Liver (tissue), 9 donors: ENCODE data around the gene TMEM229A. TPM values are rescaled to one million over a fixed set of nuclear protein-coding genes. Genes with fewer than 3 reads are reported as not detected.

ENCODE experiments used
- DNase-seq: peaks from one replicate; pipeline ENCODE4 v3.0.0-alpha.2; 2017; ENCODE audit warnings: low spot score
- H3K27ac ChIP-seq, 2 donors: one replicate each; pipeline ENCODE4 v1.7.0; 2013; ENCODE audit warnings: inconsistent platforms in 2 of 2, low read length in 2 of 2, control low read depth in 1 of 2, low read depth in 1 of 2, mild to moderate bottlenecking in 1 of 2
- H3K27me3 ChIP-seq, 4 donors: one replicate each; pipeline versions ENCODE4 v1.6.1 to v1.7.0; 2013; ENCODE audit warnings: low read length in 3 of 4, inconsistent platforms in 1 of 4, mild to moderate bottlenecking in 1 of 4, moderate library complexity in 1 of 4; ENCODE audit not compliant: control insufficient read depth in 4 of 4, insufficient read depth in 4 of 4
- H3K36me3 ChIP-seq, 4 donors: one replicate each; pipeline versions ENCODE4 v1.6.1 to v1.7.0; 2013; ENCODE audit warnings: low read length in 3 of 4, mild to moderate bottlenecking in 3 of 4, low read depth in 1 of 4, moderate library complexity in 1 of 4; ENCODE audit not compliant: control insufficient read depth in 4 of 4, insufficient read depth in 3 of 4
- H3K4me1 ChIP-seq, 4 donors: one replicate each; pipeline versions ENCODE4 v1.6.1 to v1.7.0; 2013; ENCODE audit warnings: low read length in 3 of 4, mild to moderate bottlenecking in 3 of 4, moderate library complexity in 1 of 4; ENCODE audit not compliant: control insufficient read depth in 4 of 4, insufficient read depth in 4 of 4
- H3K4me3 ChIP-seq, 3 donors: one replicate each; pipeline versions ENCODE4 v1.6.1 to v1.7.0; 2013; ENCODE audit warnings: low read length in 3 of 3, control low read depth in 1 of 3, low read depth in 1 of 3, mild to moderate bottlenecking in 1 of 3
- H3K9ac ChIP-seq, 2 donors: one replicate each; pipeline ENCODE4 v1.7.0; 2013; ENCODE audit warnings: low read length in 2 of 2, mild to moderate bottlenecking in 2 of 2, moderate library complexity in 2 of 2, control low read depth in 1 of 2, low read depth in 1 of 2
- H3K9me3 ChIP-seq, 4 donors: one replicate each; pipeline versions ENCODE4 v1.6.1 to v1.7.0; 2013; ENCODE audit warnings: low read length in 3 of 4; ENCODE audit not compliant: control insufficient read depth in 4 of 4
- ATF3 ChIP-seq: IDR thresholded peaks from 2 replicates; pipeline ENCODE4 v1.6.1; 2016; ENCODE audit warnings: antibody characterized with exemption
- CTCF ChIP-seq: fragments of 150-350 bp; IDR thresholded peaks from 2 replicates; pipeline ENCODE4 v1.5.1; 2017; ENCODE audit warnings: improper control_type of control experiment, low read depth, low read length; ENCODE audit not compliant: missing input control
- EGR1 ChIP-seq, 2 donors: IDR thresholded peaks; 2 replicates each; pipeline ENCODE4 v1.6.1; 2016 to 2018; ENCODE audit warnings: antibody characterized with exemption in 2 of 2, low read depth in 2 of 2
- FOXA1 ChIP-seq: IDR thresholded peaks from 2 replicates; pipeline ENCODE4 v1.6.1; 2016; ENCODE audit warnings: antibody characterized with exemption
- FOXA2 ChIP-seq: IDR thresholded peaks from 2 replicates; pipeline ENCODE4 v1.6.1; 2016; ENCODE audit warnings: antibody characterized with exemption
- GABPA ChIP-seq, 2 donors: IDR thresholded peaks in 1 of 2; conservative IDR thresholded peaks in 1 of 2; 2 replicates each; pipeline ENCODE4 v1.6.1; 2016; ENCODE audit warnings: antibody characterized with exemption in 2 of 2, mild to moderate bottlenecking in 1 of 2, moderate library complexity in 1 of 2
- HNF4A ChIP-seq, 2 donors: conservative IDR thresholded peaks; 2 replicates each; pipeline ENCODE4 v1.6.1; 2016; ENCODE audit warnings: antibody characterized with exemption in 2 of 2, mild to moderate bottlenecking in 2 of 2
- HNF4G ChIP-seq: IDR thresholded peaks from 2 replicates; pipeline ENCODE4 v1.6.1; 2016; ENCODE audit warnings: antibody characterized with exemption
- JUND ChIP-seq, 2 donors: IDR thresholded peaks; 2 replicates each; pipeline ENCODE4 v1.6.1; 2016; ENCODE audit warnings: antibody characterized with exemption in 2 of 2
- MAX ChIP-seq: IDR thresholded peaks from 2 replicates; pipeline ENCODE4 v1.6.1; 2016; ENCODE audit warnings: antibody characterized with exemption
- NR2F2 ChIP-seq: IDR thresholded peaks from 2 replicates; pipeline ENCODE4 v1.6.1; 2016; ENCODE audit warnings: antibody characterized with exemption
- RAD21 ChIP-seq, 2 donors: IDR thresholded peaks; 2 replicates each; pipeline ENCODE4 v1.6.1; 2016; ENCODE audit warnings: antibody characterized with exemption in 2 of 2, mild to moderate bottlenecking in 2 of 2
- REST ChIP-seq: IDR thresholded peaks from 2 replicates; pipeline ENCODE4 v1.6.1; 2016; ENCODE audit warnings: antibody characterized with exemption, mild to moderate bottlenecking
- RXRA ChIP-seq, 2 donors: IDR thresholded peaks; 2 replicates each; pipeline ENCODE4 v1.6.1; 2017 to 2018; ENCODE audit warnings: antibody characterized with exemption in 2 of 2, mild to moderate bottlenecking in 1 of 2
- SP1 ChIP-seq: IDR thresholded peaks from 2 replicates; pipeline ENCODE4 v1.6.1; 2018; ENCODE audit warnings: antibody characterized with exemption, mild to moderate bottlenecking
- TAF1 ChIP-seq: conservative IDR thresholded peaks from 2 replicates; pipeline ENCODE4 v1.6.1; 2016; ENCODE audit warnings: antibody characterized with exemption, mild to moderate bottlenecking
- WGBS: extraction: QIAGEN DNeasy Blood & Tissue Kit; methylation state at CpG from one replicate; pipeline ENCODE4 v1.1.7; 2013; 5-methylcytosine and 5-hydroxymethylcytosine counted together
- polyA plus RNA-seq, 2 donors: library from polyadenylated mRNA; stranded (reverse) in 1 of 2; unstranded in 1 of 2; fragments of 200-250 nt in 1 of 2; fragments of >200 nt in 1 of 2; fragmentation: Nextera tagmentation in 1 of 2; extraction: Ambion mirVana in 1 of 2; gene quantifications; one replicate each; pipeline versions ENCODE4 v1.2.1 to v1.2.3, GENCODE V29; 2013 to 2015
- total RNA-seq, 2 donors: library from RNA; depleted of rRNA; stranded (reverse); fragments of >200 nt; gene quantifications; one replicate each; pipeline ENCODE4 v1.2.3, GENCODE V29; 2014
- TF ChIP-seq, protein P1 (sequence below): IDR thresholded peaks from 2 replicates; pipeline ENCODE4 v1.6.1; 2016; ENCODE audit warnings: antibody characterized with exemption
- donor health status: healthy.
- donor health status: healthy.
- donor health status: healthy.
- donor health status: healthy.
- donor health status: healthy.

The TMEM229A gene
- total and polyA plus RNA-seq, 4 donors, result 0.23 TPM; not detected in 3

DNA sequence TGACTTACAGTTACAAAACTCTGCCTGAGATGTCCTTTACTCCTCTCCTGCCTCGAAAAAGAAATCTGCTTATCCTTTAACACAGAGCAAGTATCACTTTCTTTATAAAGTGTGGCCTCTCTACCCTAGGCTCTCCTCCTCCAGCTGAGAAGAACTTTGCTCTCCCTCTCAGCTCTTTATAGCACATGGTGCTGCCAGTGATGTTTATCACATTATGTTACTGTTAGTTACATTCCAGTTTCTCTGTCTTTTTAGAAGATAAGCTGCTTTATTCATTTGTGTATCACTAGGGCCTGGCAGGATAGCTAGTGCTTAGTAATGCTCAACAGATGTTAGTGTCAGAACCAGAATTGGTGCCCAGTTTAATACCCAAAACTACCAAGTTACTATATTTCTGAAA lies 41.1 kb upstream of the TMEM229A start:
- no peak for DNase-seq
- H3K27ac ChIP-seq, result no peak overlapping the region
- 40% methylated on average over 1 of the region's 1 CpG for WGBS

DNA sequence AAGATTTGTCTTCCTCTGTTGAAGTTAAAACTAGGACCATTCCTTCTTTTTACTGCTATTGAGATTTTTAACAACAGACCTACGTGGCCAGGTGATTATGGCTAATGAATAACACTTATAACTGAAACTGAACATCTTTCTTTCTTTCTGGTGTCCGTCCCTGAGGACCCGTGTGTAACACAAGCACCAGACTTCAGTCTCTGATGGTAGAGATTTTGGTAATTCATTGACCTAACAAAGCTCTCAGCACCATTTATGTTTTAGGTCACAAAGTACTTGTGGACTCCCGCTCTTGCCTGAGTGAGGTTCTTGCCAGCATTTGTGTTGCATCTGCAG lies 40.4 kb upstream of the TMEM229A start:
- Histone ChIP-seq H3K36me3 (no peaks in the 10 kb centered on the region), H3K27me3 (no peaks in the 10 kb centered on the region), H3K27ac (no peak overlapping the region), H3K9ac (no peak overlapping the region), H3K4me3 (no peak overlapping the region), H3K9me3 (no peaks in the 10 kb centered on the region), H3K4me1 (no peaks in the 10 kb centered on the region)
- DNase-seq, result no peak
- 61% methylated on average over 4 of the region's 4 CpGs for WGBS
- no peak for TF ChIP-seq MAX
- no peak for TF ChIP-seq FOXA1
- TF ChIP-seq FOXA2, result no peak
- TF ChIP-seq, protein P1, sequence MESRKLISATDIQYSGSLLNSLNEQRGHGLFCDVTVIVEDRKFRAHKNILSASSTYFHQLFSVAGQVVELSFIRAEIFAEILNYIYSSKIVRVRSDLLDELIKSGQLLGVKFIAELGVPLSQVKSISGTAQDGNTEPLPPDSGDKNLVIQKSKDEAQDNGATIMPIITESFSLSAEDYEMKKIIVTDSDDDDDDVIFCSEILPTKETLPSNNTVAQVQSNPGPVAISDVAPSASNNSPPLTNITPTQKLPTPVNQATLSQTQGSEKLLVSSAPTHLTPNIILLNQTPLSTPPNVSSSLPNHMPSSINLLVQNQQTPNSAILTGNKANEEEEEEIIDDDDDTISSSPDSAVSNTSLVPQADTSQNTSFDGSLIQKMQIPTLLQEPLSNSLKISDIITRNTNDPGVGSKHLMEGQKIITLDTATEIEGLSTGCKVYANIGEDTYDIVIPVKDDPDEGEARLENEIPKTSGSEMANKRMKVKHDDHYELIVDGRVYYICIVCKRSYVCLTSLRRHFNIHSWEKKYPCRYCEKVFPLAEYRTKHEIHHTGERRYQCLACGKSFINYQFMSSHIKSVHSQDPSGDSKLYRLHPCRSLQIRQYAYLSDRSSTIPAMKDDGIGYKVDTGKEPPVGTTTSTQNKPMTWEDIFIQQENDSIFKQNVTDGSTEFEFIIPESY, result no peak
- TF ChIP-seq NR2F2, result no peak
- no peak for TF ChIP-seq SP1
- TF ChIP-seq HNF4A (conservative IDR thresholded peaks at IDR 0.05), result no peak
- no peak for TF ChIP-seq REST
- TF ChIP-seq GABPA (IDR thresholded peaks at IDR 0.05 in 1 of 2, conservative IDR thresholded peaks at IDR 0.05 in 1 of 2), result no peak
- TF ChIP-seq HNF4G, result no peak
- no peak for TF ChIP-seq TAF1
- TF ChIP-seq RAD21 (IDR thresholded peaks at IDR 0.05), result no peak
- no peak for TF ChIP-seq JUND (IDR thresholded peaks at IDR 0.05)
- TF ChIP-seq EGR1 (IDR thresholded peaks at IDR 0.05; ENCODE audit: low read depth in 2 of 2), result no peak
- TF ChIP-seq RXRA (IDR thresholded peaks at IDR 0.05), result no peak
- no peak for TF ChIP-seq ATF3

More for the DNA sequence above, 41.1 kb upstream of the TMEM229A start:
- no peaks in the 10 kb centered on the region for H3K36me3 ChIP-seq
- H3K4me1 ChIP-seq, result no peaks in the 10 kb centered on the region
- H3K9ac ChIP-seq, result no peak overlapping the region
- no peaks in the 10 kb centered on the region for H3K9me3 ChIP-seq
- H3K27me3 ChIP-seq, result no peaks in the 10 kb centered on the region
- no peak overlapping the region for H3K4me3 ChIP-seq
- TF ChIP-seq, protein P1, result no peak
- no peak for TF ChIP-seq FOXA1
- TF ChIP-seq FOXA2, result no peak
- no peak for TF ChIP-seq CTCF
